OCI-LY7 (cell line): Measurements from ENCODE around the gene MEIOB. TPM values are rescaled to one million over a fixed set of nuclear protein-coding genes. Genes with fewer than 3 reads are reported as not detected.

Experiments used
- BruUV-seq: library from RNA; stranded (reverse); fragments of 400-500 nt; replicated peaks from 2 replicates; lab custom pipeline; 2021; lab: Mats Ljungman, UMichigan
- CTCF ChIA-PET: fragments of 300-600 bp; sonication (Branson Sonifier 250); formaldehyde crosslinking; loops from one replicate; lab custom pipeline; 2022; ENCODE audit warnings: antibody characterized with exemption; ENCODE audit not compliant: unreplicated experiment; lab: Charles Lee
- POLR2A ChIA-PET: fragments of 300-600 bp; sonication (Branson Sonifier 250); formaldehyde crosslinking; loops from one replicate; lab custom pipeline; 2022; ENCODE audit warnings: antibody characterized with exemption; lab: Charles Lee
- DNase-seq: peaks from one replicate; pipeline ENCODE4 v3.0.0-alpha.2; 2015; ENCODE audit warnings: low spot score
- H2AFZ ChIP-seq: fragments of 200-600 bp; sonication (generic), shearing (Covaris generic); 2 replicates; pipeline ENCODE4 v1.6.1; 2014; ENCODE audit warnings: mild to moderate bottlenecking, antibody characterized with exemption, low read length, moderate library complexity
- H3K27ac ChIP-seq: fragments of 200-600 bp; sonication (generic); 2 replicates; pipeline ENCODE4 v1.5.1; 2014; ENCODE audit warnings: mixed run types, low read depth, mild to moderate bottlenecking, moderate library complexity, low read length, inconsistent platforms; ENCODE audit not compliant: poor library complexity, severe bottlenecking
- H3K36me3 ChIP-seq: fragments of 200-600 bp; sonication (generic); 2 replicates; pipeline ENCODE4 v1.6.1; 2014; ENCODE audit warnings: mild to moderate bottlenecking, antibody characterized with exemption, low read length, moderate library complexity, mixed read lengths; ENCODE audit not compliant: insufficient read depth
- H3K4me1 ChIP-seq: fragments of 200-600 bp; sonication (generic); 2 replicates; pipeline ENCODE4 v1.5.1; 2014; ENCODE audit warnings: mild to moderate bottlenecking, low read length; ENCODE audit not compliant: insufficient read depth, poor library complexity, severe bottlenecking
- H3K4me2 ChIP-seq: fragments of 200-600 bp; sonication (generic); 2 replicates; pipeline ENCODE4 v1.6.1; 2014; ENCODE audit warnings: mild to moderate bottlenecking, low read length
- H3K4me3 ChIP-seq: fragments of 200-600 bp; sonication (generic); 2 replicates; pipeline ENCODE4 v1.5.1; 2014; ENCODE audit warnings: mild to moderate bottlenecking, low read depth, low read length; ENCODE audit not compliant: poor library complexity, severe bottlenecking
- H3K79me2 ChIP-seq: fragments of 200-600 bp; sonication (generic); 2 replicates; pipeline ENCODE4 v1.6.1; 2016; ENCODE audit warnings: low read depth, mild to moderate bottlenecking, low read length, moderate library complexity, mixed read lengths; ENCODE audit not compliant: insufficient read depth
- H3K9me2 ChIP-seq: fragments of 200-600 bp; sonication (generic); 2 replicates; pipeline ENCODE4 v1.6.1; 2016; ENCODE audit warnings: mild to moderate bottlenecking, low read length, mixed read lengths; ENCODE audit not compliant: insufficient read depth
- H3K9me3 ChIP-seq: fragments of 200-600 bp; sonication (generic); 2 replicates; pipeline ENCODE4 v1.6.1; 2014; ENCODE audit warnings: mild to moderate bottlenecking, mixed run types, low read length, mixed read lengths
- H4K20me1 ChIP-seq: fragments of 200-600 bp; sonication (generic); 2 replicates; pipeline ENCODE4 v1.6.1; 2014; ENCODE audit warnings: mild to moderate bottlenecking, antibody characterized with exemption, low read length, moderate library complexity, mixed read lengths; ENCODE audit not compliant: insufficient read depth
- EZH2phosphoT487 ChIP-seq: fragments of 200-600 bp; sonication (generic); IDR thresholded peaks from 2 replicates; pipeline ENCODE4 v1.6.1; 2018; ENCODE audit warnings: low read depth, borderline replicate concordance, mild to moderate bottlenecking, mixed run types, antibody characterized with exemption, low read length, moderate library complexity, mixed read lengths
- intact Hi-C: fragments of 100-400 bp; cut with micrococcal nuclease; formaldehyde crosslinking; loops from one replicate; pipeline ENCODE4 v1.10.0; 2022; ENCODE audit not compliant: unreplicated experiment
- total RNA-seq, 2 experiments: library from RNA; depleted of rRNA in 1 of 2; stranded (reverse); fragments of >200 nt in 1 of 2; shearing (Covaris generic) in 1 of 2; gene quantifications; 2 replicates each; pipeline ENCODE4 v1.2.3, GENCODE V29; 2014 to 2022
- TF ChIP-seq, protein P1 (sequence below): fragments of 200-600 bp; sonication (generic); conservative IDR thresholded peaks from 2 replicates; pipeline ENCODE4 v1.5.1; 2014; ENCODE audit warnings: mild to moderate bottlenecking, antibody characterized with exemption, low read length, moderate library complexity, mixed read lengths

MEIOB gene
- total RNA-seq, 2 experiments from 2014 or later, result not detected

DNA sequence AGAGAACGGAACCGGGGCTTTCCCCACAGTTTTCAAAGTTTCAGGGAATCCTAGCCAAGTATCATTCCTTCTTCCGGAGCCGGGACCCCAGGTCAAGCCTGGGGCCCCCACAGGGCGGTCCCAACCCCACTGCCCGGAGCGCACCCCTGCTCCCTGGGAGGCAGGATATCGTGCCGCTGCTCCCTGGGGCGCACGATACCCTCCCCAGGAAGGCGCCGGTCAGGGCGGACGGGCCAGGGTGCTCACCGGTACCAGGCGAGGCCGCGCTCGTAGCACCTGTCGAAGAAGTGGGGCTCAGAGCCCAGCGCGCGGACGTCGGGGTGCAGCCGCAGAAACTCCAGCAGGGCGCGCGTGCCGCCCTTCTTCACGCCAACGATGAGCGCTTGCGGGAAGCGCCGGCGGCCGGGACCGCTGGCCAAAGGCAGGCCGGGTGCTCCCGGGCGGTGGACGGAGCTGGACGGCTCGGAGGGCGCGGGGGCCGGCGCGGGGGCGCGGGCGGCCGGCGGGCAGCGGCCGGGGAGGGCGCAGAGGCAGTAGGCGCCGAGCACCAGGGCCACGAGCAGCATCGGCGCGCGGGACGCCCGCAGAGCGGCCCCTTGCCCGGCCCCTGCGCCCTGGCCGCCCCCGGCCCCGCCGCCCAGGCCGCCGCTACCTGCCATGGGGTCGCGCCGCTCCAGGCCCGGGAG lies 45.8 kb upstream of the MEIOB start:
- BruUV-seq, result no TSS peak
- no peak overlapping the region for H3K27ac ChIP-seq
- no peaks in the 10 kb centered on the region for H3K9me2 ChIP-seq
- ChIA-PET POLR2A (no interaction called here), CTCF (no interaction called here)
- H3K4me3 ChIP-seq, result no peak overlapping the region
- no peaks in the 10 kb centered on the region for H4K20me1 ChIP-seq
- intact Hi-C loops, result no loop called here
- no peak for DNase-seq
- no peaks in the 10 kb centered on the region for H3K9me3 ChIP-seq
- no peak for TF ChIP-seq EZH2phosphoT487
- H3K79me2 ChIP-seq, result no peaks in the 10 kb centered on the region
- H3K4me2 ChIP-seq, result no peak overlapping the region
- peaks cover 2% of the 10 kb centered on the region for H3K4me1 ChIP-seq
- H3K36me3 ChIP-seq, result no peaks in the 10 kb centered on the region
- no peak overlapping the region for H2AFZ ChIP-seq

GRCh38 chr16:1917056-1917664 lies 45.2 kb upstream of the MEIOB start:
- POLR2A ChIA-PET, result no interaction called here

DNA sequence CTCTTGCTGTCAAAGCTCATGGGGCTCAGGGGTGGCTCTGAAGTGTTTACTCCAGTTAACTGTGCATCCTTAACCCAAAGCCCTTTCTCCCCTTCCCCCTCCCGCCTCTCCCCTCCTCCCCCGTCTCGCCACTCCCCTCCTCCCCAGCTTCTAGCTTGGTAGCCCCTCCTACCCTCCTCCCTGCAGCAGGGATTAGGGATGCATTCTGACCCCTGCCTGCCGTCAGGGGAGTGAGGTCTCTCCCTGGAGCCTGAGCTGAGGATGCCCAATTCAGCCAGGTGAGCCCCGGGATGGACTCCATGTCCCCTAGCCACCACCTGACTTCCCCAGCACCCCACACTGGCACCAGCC lies 44.7 kb upstream of the MEIOB start:
- no peak overlapping the region for H3K27ac ChIP-seq
- no peak overlapping the region for H2AFZ ChIP-seq
- TF ChIP-seq, protein P1, sequence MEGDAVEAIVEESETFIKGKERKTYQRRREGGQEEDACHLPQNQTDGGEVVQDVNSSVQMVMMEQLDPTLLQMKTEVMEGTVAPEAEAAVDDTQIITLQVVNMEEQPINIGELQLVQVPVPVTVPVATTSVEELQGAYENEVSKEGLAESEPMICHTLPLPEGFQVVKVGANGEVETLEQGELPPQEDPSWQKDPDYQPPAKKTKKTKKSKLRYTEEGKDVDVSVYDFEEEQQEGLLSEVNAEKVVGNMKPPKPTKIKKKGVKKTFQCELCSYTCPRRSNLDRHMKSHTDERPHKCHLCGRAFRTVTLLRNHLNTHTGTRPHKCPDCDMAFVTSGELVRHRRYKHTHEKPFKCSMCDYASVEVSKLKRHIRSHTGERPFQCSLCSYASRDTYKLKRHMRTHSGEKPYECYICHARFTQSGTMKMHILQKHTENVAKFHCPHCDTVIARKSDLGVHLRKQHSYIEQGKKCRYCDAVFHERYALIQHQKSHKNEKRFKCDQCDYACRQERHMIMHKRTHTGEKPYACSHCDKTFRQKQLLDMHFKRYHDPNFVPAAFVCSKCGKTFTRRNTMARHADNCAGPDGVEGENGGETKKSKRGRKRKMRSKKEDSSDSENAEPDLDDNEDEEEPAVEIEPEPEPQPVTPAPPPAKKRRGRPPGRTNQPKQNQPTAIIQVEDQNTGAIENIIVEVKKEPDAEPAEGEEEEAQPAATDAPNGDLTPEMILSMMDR, result no peak
- TF ChIP-seq EZH2phosphoT487, result no peak
- BruUV-seq, result no TSS peak
- no peak overlapping the region for H3K4me2 ChIP-seq
- intact Hi-C loops, result no loop called here
- no peaks in the 10 kb centered on the region for H3K9me3 ChIP-seq
- H3K36me3 ChIP-seq, result no peaks in the 10 kb centered on the region
- H3K9me2 ChIP-seq, result no peaks in the 10 kb centered on the region
- no peak for DNase-seq
- H3K4me1 ChIP-seq, result peaks cover 2% of the 10 kb centered on the region
- ChIA-PET POLR2A (no interaction called here), CTCF (no interaction called here)
- H4K20me1 ChIP-seq, result no peaks in the 10 kb centered on the region
- no peak overlapping the region for H3K4me3 ChIP-seq
- no peaks in the 10 kb centered on the region for H3K79me2 ChIP-seq

More at GRCh38 chr16:1917056-1917664, 45.2 kb upstream of the MEIOB start:
- no peak for DNase-seq
- Histone ChIP-seq H3K36me3 (no peaks in the 10 kb centered on the region), H3K27ac (no peak overlapping the region), H4K20me1 (no peaks in the 10 kb centered on the region), H3K79me2 (no peaks in the 10 kb centered on the region), H2AFZ (no peak overlapping the region), H3K4me2 (no peak overlapping the region), H3K9me2 (no peaks in the 10 kb centered on the region), H3K9me3 (no peaks in the 10 kb centered on the region), H3K4me3 (no peak overlapping the region), H3K4me1 (peaks cover 2% of the 10 kb centered on the region)
- no TSS peak for BruUV-seq
- no peak for TF ChIP-seq EZH2phosphoT487
- TF ChIP-seq, protein P1, result no peak
- intact Hi-C loops, result no loop called here
- CTCF ChIA-PET, result no interaction called here
